ENCODE results near the gene B4GALNT2.
"Not testable (repeated sequence)": the region's sequence is repeated elsewhere in the genome, so short reads cannot be mapped to it uniquely, and the experiment has no call there.

- TF ChIP-seq CTCF (IDR thresholded peaks at IDR 0.05; ENCODE audit: extremely low read depth in 1 of 2, insufficient read depth in 1 of 2, low read depth in 1 of 2, low read length in 2 of 2); MAX (IDR thresholded peaks at IDR 0.05; ENCODE audit: insufficient read depth, insufficient read length); EZH2 (IDR thresholded peaks at IDR 0.05; ENCODE audit: borderline replicate concordance, low read depth, low read length, severe bottlenecking): not testable (repeated sequence)
These were observed 13.1 kb downstream of the B4GALNT2 start for GRCh38 chr17:49145654-49146053.

Data from endothelial cell of umbilical vein (primary cell).